HUES64 (cell line): ENCODE data around the gene SOD1.

ENCODE experiments used
- H3K27ac ChIP-seq: 2 replicates; pipeline ENCODE4 v1.7.0; 2013; ENCODE audit warnings: low read depth, low read length, inconsistent platforms
- H3K27me3 ChIP-seq: 2 replicates; pipeline ENCODE4 v1.6.1; 2013; ENCODE audit warnings: mild to moderate bottlenecking, low read length; ENCODE audit not compliant: insufficient read depth
- H3K36me3 ChIP-seq: 2 replicates; pipeline ENCODE4 v1.6.1; 2013; ENCODE audit warnings: mild to moderate bottlenecking, low read length; ENCODE audit not compliant: insufficient read depth
- H3K4me1 ChIP-seq: 2 replicates; pipeline ENCODE4 v1.6.1; 2013; ENCODE audit warnings: mild to moderate bottlenecking, low read length, moderate library complexity; ENCODE audit not compliant: insufficient read depth
- H3K4me3 ChIP-seq: 2 replicates; pipeline ENCODE4 v1.5.1; 2013; ENCODE audit warnings: mild to moderate bottlenecking, low read length, moderate library complexity
- H3K9ac ChIP-seq: 2 replicates; pipeline ENCODE4 v1.6.1; 2013; ENCODE audit warnings: mild to moderate bottlenecking, low read depth, low read length
- H3K9me3 ChIP-seq: 2 replicates; pipeline ENCODE4 v1.6.1; 2013; ENCODE audit warnings: low read depth, low read length; ENCODE audit not compliant: insufficient read depth
- WGBS: fragments of 150-250, 120-280 bp; methylation state at CpG from one replicate; pipeline ENCODE4 v1.1.7; 2013; ENCODE audit warnings: missing lambda C conversion rate; 5-methylcytosine and 5-hydroxymethylcytosine counted together

SOD1 gene

GRCh38 chr21:31684918-31685317 lies 25.4 kb downstream of the SOD1 start:
- Histone ChIP-seq H3K9ac (no peak overlapping the region), H3K36me3 (peaks cover 97% of the 10 kb centered on the region), H3K27ac (no peak overlapping the region), H3K9me3 (no peaks in the 10 kb centered on the region), H3K4me1 (no peaks in the 10 kb centered on the region), H3K27me3 (no peaks in the 10 kb centered on the region), H3K4me3 (no peak overlapping the region)
- WGBS, result 100% methylated on average over 6 of the region's 7 CpGs

- no peaks in the 10 kb centered on the region for H3K27me3 ChIP-seq
- H3K4me1 ChIP-seq, result no peaks in the 10 kb centered on the region
- no peak overlapping the region for H3K27ac ChIP-seq
- 96% methylated on average over 7 of the region's 7 CpGs for WGBS
- no peak overlapping the region for H3K9ac ChIP-seq
- no peak overlapping the region for H3K4me3 ChIP-seq
- peaks cover 97% of the 10 kb centered on the region for H3K36me3 ChIP-seq
- H3K9me3 ChIP-seq, result no peaks in the 10 kb centered on the region
Measured at GRCh38 chr21:31686272-31686915, 26.9 kb downstream of the SOD1 start.

GRCh38 chr21:31687108-31687507 lies 27.6 kb downstream of the SOD1 start:
- H3K4me3 ChIP-seq, result no peak overlapping the region
- H3K27me3 ChIP-seq, result no peaks in the 10 kb centered on the region
- H3K9ac ChIP-seq, result no peak overlapping the region
- no peaks in the 10 kb centered on the region for H3K9me3 ChIP-seq
- H3K36me3 ChIP-seq, result peaks cover 97% of the 10 kb centered on the region
- no peak overlapping the region for H3K27ac ChIP-seq
- WGBS, result 94% methylated on average over 2 of the region's 2 CpGs
- H3K4me1 ChIP-seq, result no peaks in the 10 kb centered on the region

GRCh38 chr21:31688603-31689368 lies 29.3 kb downstream of the SOD1 start:
- Histone ChIP-seq H3K36me3 (peaks cover 98% of the 10 kb centered on the region), H3K27me3 (no peaks in the 10 kb centered on the region), H3K4me3 (no peak overlapping the region), H3K9ac (no peak overlapping the region), H3K9me3 (no peaks in the 10 kb centered on the region), H3K27ac (no peak overlapping the region), H3K4me1 (no peaks in the 10 kb centered on the region)
- WGBS, result 91% methylated on average over 5 of the region's 5 CpGs

- Histone ChIP-seq H3K27me3 (no peaks in the 10 kb centered on the region), H3K9me3 (no peaks in the 10 kb centered on the region), H3K4me1 (no peaks in the 10 kb centered on the region), H3K27ac (no peak overlapping the region), H3K36me3 (peaks cover 100% of the 10 kb centered on the region), H3K9ac (no peak overlapping the region), H3K4me3 (no peak overlapping the region)
- WGBS, result 96% methylated on average over 16 of the region's 16 CpGs
Measured at GRCh38 chr21:31693222-31693621, 33.7 kb downstream of the SOD1 start.

GRCh38 chr21:31696424-31696823 lies 36.9 kb downstream of the SOD1 start:
- Histone ChIP-seq H3K36me3 (peaks cover 100% of the 10 kb centered on the region), H3K9me3 (no peaks in the 10 kb centered on the region), H3K4me3 (no peak overlapping the region), H3K9ac (no peak overlapping the region), H3K27me3 (no peaks in the 10 kb centered on the region), H3K27ac (no peak overlapping the region), H3K4me1 (no peaks in the 10 kb centered on the region)
- WGBS, result 98% methylated on average over 6 of the region's 6 CpGs

- H3K9me3 ChIP-seq, result no peaks in the 10 kb centered on the region
- H3K4me1 ChIP-seq, result no peaks in the 10 kb centered on the region
- no peak overlapping the region for H3K27ac ChIP-seq
- H3K27me3 ChIP-seq, result no peaks in the 10 kb centered on the region
- no peak overlapping the region for H3K4me3 ChIP-seq
- no peak overlapping the region for H3K9ac ChIP-seq
- H3K36me3 ChIP-seq, result peaks cover 100% of the 10 kb centered on the region
Measured at GRCh38 chr21:31698461-31698860, 39.0 kb downstream of the SOD1 start.

- Histone ChIP-seq H3K36me3 (peaks cover 100% of the 10 kb centered on the region), H3K27me3 (no peaks in the 10 kb centered on the region), H3K9ac (no peak overlapping the region), H3K27ac (no peak overlapping the region), H3K4me3 (no peak overlapping the region), H3K9me3 (no peaks in the 10 kb centered on the region), H3K4me1 (no peaks in the 10 kb centered on the region)
- 98% methylated on average over 3 of the region's 3 CpGs for WGBS
Measured at GRCh38 chr21:31700040-31700439, 40.5 kb downstream of the SOD1 start.

- no peak overlapping the region for H3K9ac ChIP-seq
- H3K36me3 ChIP-seq, result peaks cover 48% of the 10 kb centered on the region
- H3K4me3 ChIP-seq, result no peak overlapping the region
- H3K27me3 ChIP-seq, result no peaks in the 10 kb centered on the region
- H3K4me1 ChIP-seq, result peaks cover 21% of the 10 kb centered on the region
- 86% methylated on average over 3 of the region's 3 CpGs for WGBS
- no peaks in the 10 kb centered on the region for H3K9me3 ChIP-seq
- H3K27ac ChIP-seq, result no peak overlapping the region
Measured at GRCh38 chr21:31706562-31706961, 47.1 kb downstream of the SOD1 start.

GRCh38 chr21:31707499-31707898 lies 48.0 kb downstream of the SOD1 start:
- H3K4me3 ChIP-seq, result no peak overlapping the region

GRCh38 chr21:31708541-31708940 lies 49.0 kb downstream of the SOD1 start:
- 96% methylated on average over 1 of the region's 1 CpG for WGBS
- no peaks in the 10 kb centered on the region for H3K9me3 ChIP-seq

More at GRCh38 chr21:31707499-31707898, 48.0 kb downstream of the SOD1 start:
- Histone ChIP-seq H3K9me3 (no peaks in the 10 kb centered on the region), H3K27ac (no peak overlapping the region), H3K36me3 (peaks cover 39% of the 10 kb centered on the region), H3K9ac (no peak overlapping the region), H3K27me3 (no peaks in the 10 kb centered on the region), H3K4me1 (peaks cover 21% of the 10 kb centered on the region)

More at GRCh38 chr21:31708541-31708940, 49.0 kb downstream of the SOD1 start:
- Histone ChIP-seq H3K27ac (no peak overlapping the region), H3K27me3 (no peaks in the 10 kb centered on the region), H3K9ac (no peak overlapping the region), H3K4me3 (no peak overlapping the region), H3K4me1 (peaks cover 21% of the 10 kb centered on the region), H3K36me3 (peaks cover 29% of the 10 kb centered on the region)
